ENCODE results near the gene CNTNAP3. TPM values are rescaled to one million over a fixed set of nuclear protein-coding genes. Genes with fewer than 3 reads are reported as not detected.
"Not testable (repeated sequence)": the region's sequence is repeated elsewhere in the genome, so short reads cannot be mapped to it uniquely, and the experiment has no call there.

CNTNAP3 gene
- not detected for total RNA-seq

DNA sequence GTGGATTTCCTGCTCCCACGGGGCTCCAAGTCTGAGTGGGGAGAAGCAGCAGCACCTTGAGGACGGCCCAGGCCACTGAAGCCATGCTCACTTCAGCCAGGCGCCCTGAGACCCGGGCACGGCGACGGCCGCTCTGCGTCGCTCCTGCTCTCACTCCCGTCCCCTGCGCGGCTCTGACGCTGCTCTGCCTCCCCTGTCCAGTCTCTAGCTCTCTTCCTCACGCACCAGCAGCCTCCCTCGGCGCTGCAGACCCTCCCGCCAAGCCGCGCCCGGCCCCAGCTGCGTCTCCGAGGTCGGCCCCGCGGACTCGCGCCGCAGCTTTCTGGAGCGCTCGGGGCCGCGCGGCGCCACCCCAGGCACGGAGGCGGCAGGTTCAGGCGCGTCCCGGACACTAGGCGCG lies at the start of gene CNTNAP3:
Gene CNTNAP3, minus strand, starts transcription at position 188 of the 400 bp plus-strand sequence. Its CDS starts 103 bp downstream, at position 85.
- ATAC-seq (replicated peaks); H3K36me3 Mint-ChIP-seq (ENCODE audit: low read depth); H3K9me3 Mint-ChIP-seq; H3K4me1 Mint-ChIP-seq; H3K27ac Mint-ChIP-seq; H3K4me3 Mint-ChIP-seq; H3K27me3 Mint-ChIP-seq: not testable (repeated sequence)

DNA sequence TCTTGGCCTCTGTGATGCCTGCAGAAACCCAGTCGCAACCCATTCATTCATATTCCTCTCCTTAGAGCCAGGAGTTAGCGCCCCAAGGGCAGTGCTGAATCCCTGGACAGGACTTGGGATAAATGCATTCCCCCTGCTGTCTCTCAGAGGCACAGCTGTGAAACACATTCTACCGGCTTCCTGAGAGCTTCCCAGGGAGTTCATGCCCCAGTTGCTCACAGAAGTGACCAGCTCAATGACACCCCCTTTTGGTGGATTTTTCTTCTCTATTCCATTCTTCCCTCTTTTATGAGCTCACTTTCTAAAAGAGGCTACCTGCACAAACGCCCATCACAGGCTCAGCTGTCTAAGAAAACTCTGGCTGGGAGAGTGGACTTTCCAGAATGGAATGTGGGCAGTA lies 8.0 kb downstream of the CNTNAP3 start:
- not testable (repeated sequence) for H3K4me1 Mint-ChIP-seq; H3K9me3 Mint-ChIP-seq; H3K36me3 Mint-ChIP-seq (ENCODE audit: low read depth); ATAC-seq (replicated peaks); H3K4me3 Mint-ChIP-seq; H3K27me3 Mint-ChIP-seq; H3K27ac Mint-ChIP-seq

GRCh38 chr9:39242513-39242912 lies 45.5 kb downstream of the CNTNAP3 start:
- not testable (repeated sequence) for H3K4me3 Mint-ChIP-seq; H3K27me3 Mint-ChIP-seq; H3K4me1 Mint-ChIP-seq; ATAC-seq (replicated peaks); H3K27ac Mint-ChIP-seq; H3K36me3 Mint-ChIP-seq (ENCODE audit: low read depth); H3K9me3 Mint-ChIP-seq

DNA sequence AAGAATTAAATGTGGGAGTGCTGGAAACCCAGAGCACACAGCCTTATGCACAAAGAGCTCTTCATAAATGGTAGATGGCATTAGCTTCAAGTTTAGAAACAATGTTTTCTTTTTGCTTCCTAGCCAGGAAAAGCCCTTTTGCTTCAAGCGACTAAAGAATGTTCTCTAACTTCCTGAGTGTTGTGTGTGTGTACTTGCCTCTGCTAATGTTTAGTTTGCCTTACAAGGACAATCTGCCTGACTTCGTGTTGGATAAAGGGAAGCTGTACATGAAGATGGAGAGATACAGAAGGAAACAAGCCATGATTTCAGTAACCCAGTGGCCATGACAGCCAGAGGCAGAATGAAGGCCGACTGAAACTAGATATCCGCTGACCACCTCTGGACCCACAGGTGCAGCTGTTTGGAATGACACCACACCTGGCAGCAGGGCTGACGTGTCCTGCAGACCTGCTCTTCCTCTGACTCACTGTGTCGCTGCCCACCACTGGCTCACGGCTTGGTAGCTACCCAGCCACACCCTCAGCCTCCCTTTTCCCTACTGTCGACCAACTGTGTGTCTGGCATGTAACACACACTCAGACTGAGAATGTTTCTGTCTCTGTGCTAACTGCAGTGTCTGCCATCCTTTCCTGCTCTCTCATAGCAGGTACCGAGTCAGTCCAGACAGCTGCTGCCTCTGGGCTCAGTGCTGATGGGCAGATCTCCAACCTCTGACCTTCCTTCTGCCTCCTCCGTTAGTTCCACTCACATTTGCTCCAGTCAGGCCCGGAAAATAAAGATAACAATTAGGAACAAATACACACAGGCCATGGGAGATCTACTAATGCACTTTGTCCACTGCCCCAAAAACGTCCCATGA lies 55.6 kb downstream of the CNTNAP3 start:
- not testable (repeated sequence) for H3K36me3 Mint-ChIP-seq (ENCODE audit: low read depth); H3K4me3 Mint-ChIP-seq; H3K4me1 Mint-ChIP-seq; H3K27ac Mint-ChIP-seq; ATAC-seq (replicated peaks); H3K27me3 Mint-ChIP-seq; H3K9me3 Mint-ChIP-seq

- not testable (repeated sequence) for H3K4me3 Mint-ChIP-seq; H3K9me3 Mint-ChIP-seq; ATAC-seq (replicated peaks); H3K4me1 Mint-ChIP-seq; H3K27ac Mint-ChIP-seq; H3K27me3 Mint-ChIP-seq; H3K36me3 Mint-ChIP-seq (ENCODE audit: low read depth)
Observed at GRCh38 chr9:39215976-39216375, 72.0 kb downstream of the CNTNAP3 start.

DNA sequence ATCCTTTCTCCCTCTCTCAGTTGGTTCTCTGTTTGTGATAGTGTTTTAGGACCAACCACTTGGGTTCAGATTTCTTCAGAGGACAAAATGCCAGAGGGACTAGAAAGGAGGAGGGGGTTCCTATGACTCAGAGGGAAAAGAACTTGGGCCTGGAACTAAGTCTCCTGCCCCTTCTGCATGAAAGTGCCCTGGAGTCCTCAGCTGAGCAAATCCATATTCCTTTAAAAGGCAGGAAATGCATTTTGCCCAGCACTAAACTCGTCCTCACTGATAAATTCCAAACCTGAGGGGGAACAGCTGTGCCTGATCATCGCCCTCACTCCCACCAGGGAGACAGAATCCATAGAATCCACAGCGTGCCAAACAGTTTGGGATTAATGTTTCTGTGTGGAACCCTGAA lies 78.2 kb downstream of the CNTNAP3 start:
- not testable (repeated sequence) for H3K27me3 Mint-ChIP-seq; H3K4me1 Mint-ChIP-seq; H3K4me3 Mint-ChIP-seq; ATAC-seq (replicated peaks); H3K27ac Mint-ChIP-seq; H3K36me3 Mint-ChIP-seq (ENCODE audit: low read depth); H3K9me3 Mint-ChIP-seq

DNA sequence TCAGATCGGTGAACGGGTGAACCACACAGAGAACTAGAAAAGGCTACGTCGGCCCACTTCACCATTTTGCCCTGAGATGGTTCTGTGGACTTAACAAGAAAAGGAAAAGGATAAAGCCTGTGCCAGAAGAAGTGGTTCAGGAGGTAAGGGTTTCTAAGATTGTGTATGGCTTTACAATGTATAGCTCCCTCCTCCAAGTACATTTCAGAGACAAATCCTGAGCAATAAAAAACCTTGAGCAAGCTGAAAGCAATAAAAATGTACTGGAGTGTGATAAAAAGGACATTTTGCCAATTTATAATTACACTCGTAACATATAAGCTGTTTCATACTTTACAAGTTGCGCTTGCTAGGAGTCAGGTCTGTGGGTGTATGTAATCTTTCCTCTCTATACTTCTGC lies 81.3 kb downstream of the CNTNAP3 start:
- not testable (repeated sequence) for H3K9me3 Mint-ChIP-seq; H3K27me3 Mint-ChIP-seq; ATAC-seq (replicated peaks); H3K4me1 Mint-ChIP-seq; H3K36me3 Mint-ChIP-seq (ENCODE audit: low read depth); H3K4me3 Mint-ChIP-seq; H3K27ac Mint-ChIP-seq

DNA sequence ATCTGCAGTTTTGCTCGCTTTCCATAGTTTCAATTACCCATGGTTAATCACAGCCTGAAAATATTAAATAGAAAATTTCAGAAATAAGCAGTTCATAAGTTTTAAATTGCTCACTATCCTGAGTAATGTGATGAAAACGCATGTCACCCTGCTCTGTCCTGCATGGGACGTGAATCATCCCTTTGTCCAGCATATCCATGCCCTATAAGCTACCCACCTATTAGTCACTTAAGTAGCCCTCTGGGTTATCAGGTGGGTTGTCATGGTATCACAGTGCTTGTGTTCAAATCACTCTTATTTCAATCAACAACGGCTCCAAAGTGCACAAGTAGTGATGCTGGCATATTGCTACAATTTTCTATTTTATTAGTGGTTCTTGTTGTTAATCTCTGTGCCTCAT lies 82.1 kb downstream of the CNTNAP3 start:
- not testable (repeated sequence) for H3K27ac Mint-ChIP-seq; H3K4me1 Mint-ChIP-seq; ATAC-seq (replicated peaks); H3K4me3 Mint-ChIP-seq; H3K9me3 Mint-ChIP-seq; H3K27me3 Mint-ChIP-seq; H3K36me3 Mint-ChIP-seq (ENCODE audit: low read depth)

- not testable (repeated sequence) for H3K36me3 Mint-ChIP-seq (ENCODE audit: low read depth); H3K27ac Mint-ChIP-seq; H3K4me3 Mint-ChIP-seq; H3K4me1 Mint-ChIP-seq; ATAC-seq (replicated peaks); H3K9me3 Mint-ChIP-seq; H3K27me3 Mint-ChIP-seq
Observed at GRCh38 chr9:39200412-39200811, 87.6 kb downstream of the CNTNAP3 start.

DNA sequence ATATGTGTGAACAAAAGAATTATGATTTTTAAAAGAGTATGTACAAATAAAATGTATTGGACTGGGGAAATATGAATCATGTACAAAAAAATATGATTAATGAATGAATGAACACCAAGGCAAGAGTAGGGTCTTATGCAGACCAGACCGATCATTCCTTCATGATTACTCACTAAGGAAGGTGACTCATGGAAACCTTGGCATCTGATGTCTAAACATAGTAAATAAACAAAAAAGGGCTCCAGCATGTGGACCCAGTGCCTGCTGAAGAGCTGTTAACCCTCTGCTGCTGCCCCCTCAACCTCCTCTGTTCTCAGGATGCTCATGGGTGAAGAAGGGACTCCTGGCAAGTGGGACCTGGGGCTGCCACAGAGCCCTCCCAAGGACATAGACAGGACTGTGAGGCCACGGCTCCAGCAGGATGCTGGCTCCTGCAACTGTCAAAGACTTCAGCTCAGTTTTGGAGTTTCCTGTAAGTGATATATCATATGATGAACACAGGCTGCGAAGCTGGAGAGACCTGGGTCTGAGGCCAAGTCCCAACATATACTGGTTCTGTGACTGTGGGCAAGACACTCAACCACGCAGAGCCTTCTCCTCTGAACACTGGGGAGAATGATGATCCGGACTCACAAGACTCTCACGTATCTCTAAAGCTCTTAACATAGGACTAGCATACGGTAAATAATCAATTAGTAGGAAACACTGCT lies 89.8 kb downstream of the CNTNAP3 start:
- not testable (repeated sequence) for H3K9me3 Mint-ChIP-seq; H3K36me3 Mint-ChIP-seq (ENCODE audit: low read depth); H3K4me3 Mint-ChIP-seq; H3K27me3 Mint-ChIP-seq; H3K27ac Mint-ChIP-seq; ATAC-seq (replicated peaks); H3K4me1 Mint-ChIP-seq

DNA sequence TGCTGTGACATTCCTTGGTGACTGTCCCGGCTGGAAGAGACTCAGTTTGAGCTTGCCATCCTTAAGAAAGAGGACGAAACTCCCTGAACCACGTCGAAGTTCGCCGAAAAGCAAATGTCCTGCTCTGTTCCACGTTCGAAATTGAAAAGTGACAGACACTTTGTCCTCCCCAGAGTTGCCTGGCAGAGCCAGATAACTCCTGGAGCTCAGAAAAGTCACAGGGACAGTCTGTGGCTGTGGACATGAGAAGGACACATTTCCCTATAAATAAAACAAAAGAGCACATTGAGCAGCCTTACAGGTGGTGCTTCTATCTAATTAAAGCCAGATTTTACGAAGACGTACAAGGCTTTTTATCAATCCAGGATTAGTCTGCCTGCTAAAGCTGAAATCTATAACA lies 116.6 kb downstream of the CNTNAP3 start:
- H3K36me3 Mint-ChIP-seq (ENCODE audit: low read depth); H3K4me1 Mint-ChIP-seq; H3K4me3 Mint-ChIP-seq; H3K27me3 Mint-ChIP-seq; ATAC-seq (replicated peaks); H3K9me3 Mint-ChIP-seq; H3K27ac Mint-ChIP-seq: not testable (repeated sequence)

DNA sequence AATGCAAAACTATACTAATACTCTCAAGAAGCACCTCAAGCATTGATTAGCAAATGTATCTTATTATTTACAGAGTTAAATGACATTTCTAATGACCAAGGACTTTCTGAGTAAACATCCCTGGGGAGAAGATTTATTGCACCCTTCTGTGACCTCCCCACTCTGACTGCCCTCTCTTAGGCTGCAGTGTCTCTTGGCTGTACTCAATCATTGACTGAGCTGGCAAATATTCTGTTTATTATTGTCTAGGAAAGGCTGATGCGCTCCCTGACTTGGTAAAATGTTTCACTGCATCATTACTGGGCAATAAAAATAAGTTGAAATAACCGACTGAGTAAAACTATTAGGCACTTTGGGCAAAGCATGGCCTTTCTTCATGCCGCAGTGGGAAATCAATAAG lies 130.3 kb downstream of the CNTNAP3 start:
- H3K9me3 Mint-ChIP-seq; H3K4me3 Mint-ChIP-seq; H3K36me3 Mint-ChIP-seq (ENCODE audit: low read depth); H3K4me1 Mint-ChIP-seq; H3K27ac Mint-ChIP-seq; ATAC-seq (replicated peaks); H3K27me3 Mint-ChIP-seq: not testable (repeated sequence)

GRCh38 chr9:39132826-39133552 lies 155.0 kb downstream of the CNTNAP3 start:
- H3K36me3 Mint-ChIP-seq (ENCODE audit: low read depth); H3K4me1 Mint-ChIP-seq; ATAC-seq (replicated peaks); H3K27me3 Mint-ChIP-seq; H3K4me3 Mint-ChIP-seq; H3K27ac Mint-ChIP-seq; H3K9me3 Mint-ChIP-seq: not testable (repeated sequence)

DNA sequence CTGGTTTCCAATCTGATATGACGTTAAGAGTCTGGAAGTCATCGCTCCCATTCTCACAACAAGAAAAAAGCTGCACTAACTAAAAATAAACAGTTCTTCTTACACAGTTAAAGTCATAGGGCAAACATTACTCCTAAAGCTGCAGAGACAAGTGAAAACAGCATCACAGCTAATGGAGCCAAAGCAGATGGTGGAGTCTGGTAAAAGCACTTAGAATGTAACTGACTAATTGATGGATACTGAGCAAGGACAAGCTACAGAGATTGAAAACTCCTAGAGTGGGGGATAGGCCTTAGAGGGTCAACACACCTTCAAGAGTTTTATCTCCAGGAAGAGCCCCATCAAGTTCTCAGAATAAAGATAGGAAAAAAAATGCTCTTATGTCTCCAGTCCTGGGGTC lies 166.6 kb downstream of the CNTNAP3 start:
- not testable (repeated sequence) for ATAC-seq (replicated peaks); H3K27ac Mint-ChIP-seq; H3K9me3 Mint-ChIP-seq; H3K4me1 Mint-ChIP-seq; H3K4me3 Mint-ChIP-seq; H3K36me3 Mint-ChIP-seq (ENCODE audit: low read depth); H3K27me3 Mint-ChIP-seq

DNA sequence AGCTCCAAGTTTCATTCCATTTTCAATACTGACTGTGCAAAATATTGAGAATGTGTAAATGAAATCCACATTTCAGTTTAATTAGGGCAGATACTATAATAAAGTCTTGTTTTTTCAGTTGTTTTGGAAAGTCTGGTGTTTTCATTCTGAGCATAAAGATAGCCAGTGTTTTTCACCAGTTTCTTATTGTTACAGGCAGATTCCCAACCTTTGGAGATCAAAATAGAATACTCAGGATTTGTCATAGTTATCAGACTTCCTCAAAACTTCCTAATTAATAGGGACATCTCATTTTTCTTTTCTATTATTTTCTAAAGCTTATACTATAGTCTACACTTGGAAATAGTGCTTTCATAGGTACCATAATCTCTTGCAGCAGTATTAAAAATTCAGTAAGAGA lies 176.2 kb downstream of the CNTNAP3 start:
- not testable (repeated sequence) for H3K36me3 Mint-ChIP-seq (ENCODE audit: low read depth); H3K4me3 Mint-ChIP-seq; H3K4me1 Mint-ChIP-seq; ATAC-seq (replicated peaks); H3K27ac Mint-ChIP-seq; H3K9me3 Mint-ChIP-seq; H3K27me3 Mint-ChIP-seq
